Endothelial cell (in vitro differentiated cells): ENCODE data around the gene SRXN1. TPM values are rescaled to one million over a fixed set of nuclear protein-coding genes. Genes with fewer than 3 reads are reported as not detected.

ENCODE experiments used
- DNase-seq: peaks from one replicate; pipeline ENCODE4 v3.0.0; 2021; ENCODE audit warnings: low spot score
- H3K27ac Mint-ChIP-seq: one replicate; pipeline ENCODE4 v1.8.0; 2021; ENCODE audit warnings: mixed read lengths, inconsistent platforms; ENCODE audit not compliant: unreplicated experiment
- H3K27me3 Mint-ChIP-seq: one replicate; pipeline ENCODE4 v1.8.0; 2021; ENCODE audit warnings: mild to moderate bottlenecking, moderate library complexity, mixed read lengths, inconsistent platforms; ENCODE audit not compliant: unreplicated experiment
- H3K36me3 Mint-ChIP-seq: one replicate; pipeline ENCODE4 v1.8.0; 2021; ENCODE audit warnings: mild to moderate bottlenecking, low read depth, mixed read lengths, inconsistent platforms; ENCODE audit not compliant: unreplicated experiment
- H3K4me1 Mint-ChIP-seq: one replicate; pipeline ENCODE4 v1.8.0; 2021; ENCODE audit warnings: mild to moderate bottlenecking, mixed read lengths, inconsistent platforms; ENCODE audit not compliant: unreplicated experiment
- H3K4me3 Mint-ChIP-seq: one replicate; pipeline ENCODE4 v1.8.0; 2021; ENCODE audit warnings: mild to moderate bottlenecking, mixed read lengths, inconsistent platforms; ENCODE audit not compliant: unreplicated experiment
- H3K9me3 Mint-ChIP-seq: one replicate; pipeline ENCODE4 v1.8.0; 2021; ENCODE audit warnings: mixed read lengths, inconsistent platforms; ENCODE audit not compliant: unreplicated experiment
- CTCF ChIP-seq: fragments of 200-600 bp; sonication (generic); IDR thresholded peaks from one replicate; pipeline ENCODE4 v1.5.0; 2021; ENCODE audit warnings: antibody characterized with exemption; ENCODE audit not compliant: unreplicated experiment
- total RNA-seq: library from RNA; stranded (reverse); fragmentation: NEBNext Ultra II Directional; extraction: Animal tissue kit (Norgen Biotek cat#: 25700); gene quantifications from one replicate; pipeline ENCODE4 v1.2.1, GENCODE V29; 2021; ENCODE audit not compliant: unreplicated experiment

SRXN1 gene
- total RNA-seq, 1 donor from 2014 or later = 4.1 TPM

GRCh38 chr20:671252-672030, 18.4 kb upstream of the SRXN1 start:
- no peaks in the 10 kb centered on the region for H3K9me3 Mint-ChIP-seq
- no peak for DNase-seq
- H3K4me3 Mint-ChIP-seq = no peak overlapping the region
- H3K27ac Mint-ChIP-seq = no peak overlapping the region
- H3K27me3 Mint-ChIP-seq = peaks cover 12% of the 10 kb centered on the region
- peaks cover 10% of the 10 kb centered on the region for H3K4me1 Mint-ChIP-seq
- no peaks in the 10 kb centered on the region for H3K36me3 Mint-ChIP-seq
- TF ChIP-seq CTCF = no peak

- no peak for DNase-seq
- H3K9me3 Mint-ChIP-seq = no peaks in the 10 kb centered on the region
- peaks cover 13% of the 10 kb centered on the region for H3K27me3 Mint-ChIP-seq
- no peak overlapping the region for H3K4me3 Mint-ChIP-seq
- peaks cover 2% of the 10 kb centered on the region for H3K4me1 Mint-ChIP-seq
- H3K27ac Mint-ChIP-seq = no peak overlapping the region
- H3K36me3 Mint-ChIP-seq = no peaks in the 10 kb centered on the region
- TF ChIP-seq CTCF = no peak
Measured at GRCh38 chr20:669573-669972, 16.6 kb upstream of the SRXN1 start.

- no peak overlapping the region for H3K4me3 Mint-ChIP-seq
- no peak overlapping the region for H3K27ac Mint-ChIP-seq
- peaks cover 14% of the 10 kb centered on the region for H3K27me3 Mint-ChIP-seq
- H3K9me3 Mint-ChIP-seq = no peaks in the 10 kb centered on the region
- H3K4me1 Mint-ChIP-seq = no peaks in the 10 kb centered on the region
- no peak for DNase-seq
- no peak for TF ChIP-seq CTCF
- H3K36me3 Mint-ChIP-seq = no peaks in the 10 kb centered on the region
Measured at GRCh38 chr20:668638-669037, 15.6 kb upstream of the SRXN1 start.

GRCh38 chr20:668050-668449, 15.1 kb upstream of the SRXN1 start:
- no peak for TF ChIP-seq CTCF
- no peak overlapping the region for H3K4me3 Mint-ChIP-seq
- H3K36me3 Mint-ChIP-seq = peaks cover under 1% of the 10 kb centered on the region
- no peaks in the 10 kb centered on the region for H3K9me3 Mint-ChIP-seq
- H3K4me1 Mint-ChIP-seq = peaks cover 2% of the 10 kb centered on the region
- H3K27me3 Mint-ChIP-seq = peaks cover 16% of the 10 kb centered on the region
- DNase-seq = no peak
- no peak overlapping the region for H3K27ac Mint-ChIP-seq

- H3K4me1 Mint-ChIP-seq = peaks cover 7% of the 10 kb centered on the region
- H3K4me3 Mint-ChIP-seq = no peak overlapping the region
- H3K27me3 Mint-ChIP-seq = peaks cover 19% of the 10 kb centered on the region
- no peaks in the 10 kb centered on the region for H3K9me3 Mint-ChIP-seq
- peaks cover 6% of the 10 kb centered on the region for H3K36me3 Mint-ChIP-seq
- TF ChIP-seq CTCF = peak; percentile 80
- H3K27ac Mint-ChIP-seq = no peak overlapping the region
- peak; percentile 78 for DNase-seq
Measured at GRCh38 chr20:667351-668034, 14.5 kb upstream of the SRXN1 start.
